ENCODE data around the gene SLCO4A1.

Gene SLCO4A1

GRCh38 chr20:62662422-62662821 is 20.1 kb downstream of the SLCO4A1 start:
- Histone ChIP-seq H3K27me3 (no peaks in the 10 kb centered on the region), H3K4me1 (peaks cover 7% of the 10 kb centered on the region), H3K36me3 (peaks cover 22% of the 10 kb centered on the region), H3K4me3 (ENCODE audit: low read depth, low read length) (no peak overlapping the region), H3K9me3 (no peaks in the 10 kb centered on the region)
- no peak for TF ChIP-seq CTCF (IDR thresholded peaks at IDR 0.05; ENCODE audit: low read depth, low read length)
- no peak for DNase-seq

GRCh38 chr20:62663145-62664018 is 21.1 kb downstream of the SLCO4A1 start:
- no peaks in the 10 kb centered on the region for H3K27me3 ChIP-seq
- H3K4me1 ChIP-seq = peaks cover 5% of the 10 kb centered on the region
- no peaks in the 10 kb centered on the region for H3K9me3 ChIP-seq
- no peak for TF ChIP-seq CTCF (IDR thresholded peaks at IDR 0.05; ENCODE audit: low read depth, low read length)
- no peak overlapping the region for H3K4me3 ChIP-seq (ENCODE audit: low read depth, low read length)
- no peak for DNase-seq
- H3K36me3 ChIP-seq = peaks cover 15% of the 10 kb centered on the region

- H3K9me3 ChIP-seq = no peaks in the 10 kb centered on the region
- no peaks in the 10 kb centered on the region for H3K27me3 ChIP-seq
- H3K36me3 ChIP-seq = peaks cover 18% of the 10 kb centered on the region
- no peak for TF ChIP-seq CTCF (IDR thresholded peaks at IDR 0.05; ENCODE audit: low read depth, low read length)
- no peak for DNase-seq
- H3K4me3 ChIP-seq (ENCODE audit: low read depth, low read length) = no peak overlapping the region
- no peaks in the 10 kb centered on the region for H3K4me1 ChIP-seq
Observed at GRCh38 chr20:62664019-62664971, 22.0 kb downstream of the SLCO4A1 start.

GRCh38 chr20:62665153-62665754 is 23.0 kb downstream of the SLCO4A1 start:
- no peak for DNase-seq
- H3K36me3 ChIP-seq = peaks cover 28% of the 10 kb centered on the region
- H3K9me3 ChIP-seq = no peaks in the 10 kb centered on the region
- H3K4me1 ChIP-seq = no peaks in the 10 kb centered on the region
- H3K4me3 ChIP-seq (ENCODE audit: low read depth, low read length) = no peak overlapping the region
- no peaks in the 10 kb centered on the region for H3K27me3 ChIP-seq
- no peak for TF ChIP-seq CTCF (IDR thresholded peaks at IDR 0.05; ENCODE audit: low read depth, low read length)

- Histone ChIP-seq H3K27me3 (no peaks in the 10 kb centered on the region), H3K4me3 (ENCODE audit: low read depth, low read length) (no peak overlapping the region), H3K36me3 (peaks cover 36% of the 10 kb centered on the region), H3K4me1 (no peaks in the 10 kb centered on the region), H3K9me3 (no peaks in the 10 kb centered on the region)
- no peak for DNase-seq
- no peak for TF ChIP-seq CTCF (IDR thresholded peaks at IDR 0.05; ENCODE audit: low read depth, low read length)
Observed at GRCh38 chr20:62665826-62666735, 23.8 kb downstream of the SLCO4A1 start.
